ENCODE data around the gene FRMPD4. TPM values are rescaled to one million over a fixed set of nuclear protein-coding genes. Genes with fewer than 3 reads are reported as not detected.

The FRMPD4 gene
- total and polyA plus RNA-seq, 10 of the 15 experiments (the other 5 are each of a cell fraction or from before 2014, with no cell fraction given) = not detected

DNA sequence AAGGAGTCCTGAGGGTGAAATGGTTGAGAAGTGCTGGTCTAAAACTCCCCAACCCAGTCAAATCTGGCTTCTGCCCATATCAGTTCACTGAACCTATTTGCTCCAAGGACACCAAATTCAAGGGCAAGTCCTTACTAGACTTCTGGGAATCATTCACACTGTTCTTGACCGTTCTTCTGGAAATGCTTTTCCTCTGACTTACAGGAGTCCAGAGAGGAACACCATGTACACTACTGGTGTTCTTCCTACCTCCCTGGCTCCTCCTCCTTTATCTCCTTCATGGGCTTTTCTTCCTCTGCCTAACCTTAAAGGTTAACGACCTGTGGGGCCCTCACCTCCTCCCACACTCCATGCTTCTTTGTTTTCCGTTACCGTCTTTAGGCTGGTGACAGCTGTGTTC is 281.3 kb downstream of the FRMPD4 start:
- POLR2A ChIA-PET = no interaction called here
- ATAC-seq = no peak
- CTCF ChIA-PET = interaction anchor here (1.1 kb wide), 1 partner anchor 150 kb away, joined by 3 read pairs; no protein-coding TSS in a partner anchor
- RAD21 ChIA-PET (ENCODE audit: unreplicated experiment) = no interaction called here
- Histone ChIP-seq H3K27ac (ENCODE audit: control insufficient read depth, insufficient read depth) (no peak overlapping the region), H3K36me3 (ENCODE audit: control insufficient read depth in 2 of 2, insufficient read depth in 2 of 2, low read length in 1 of 2) (no peaks in the 10 kb centered on the region), H4K20me1 (ENCODE audit: control insufficient read depth, insufficient read depth) (no peaks in the 10 kb centered on the region), H3K4me3 (no peak overlapping the region), H3K4me2 (ENCODE audit: control insufficient read depth, insufficient read depth) (no peak overlapping the region), H2AFZ (ENCODE audit: control insufficient read depth, low read depth, low read length) (no peak overlapping the region), H3K4me1 (ENCODE audit: control insufficient read depth, insufficient read depth, low read length) (no peaks in the 10 kb centered on the region), H3K79me2 (ENCODE audit: control insufficient read depth, insufficient read depth, low read length) (no peaks in the 10 kb centered on the region), H3K9me3 (replicated peaks; ENCODE audit: control insufficient read depth, insufficient read depth, low read length) (no peaks in the 10 kb centered on the region), H3K9ac (ENCODE audit: control insufficient read depth, insufficient read depth, low read length) (no peak overlapping the region), H3K27me3 (replicated peaks in 1 of 2; ENCODE audit: control insufficient read depth in 2 of 2, insufficient read depth in 2 of 2, low read length in 1 of 2) (no peaks in the 10 kb centered on the region; a peak in 1 of 4 replicates)
- in situ Hi-C loops (cut with MboI) = no loop called here
- TF ChIP-seq NFYB (IDR thresholded peaks at IDR 0.05; ENCODE audit: insufficient read depth, low read depth, low read length) (no peak), DPF2 (IDR thresholded peaks at IDR 0.05) (no peak), CBX5 (IDR thresholded peaks at IDR 0.05; ENCODE audit: low read depth) (no peak), NR2C2 (IDR thresholded peaks at IDR 0.05; ENCODE audit: borderline replicate concordance, control insufficient read depth, insufficient read length, low read depth) (no peak), ZNF274 (IDR thresholded peaks at IDR 0.05; ENCODE audit: insufficient read depth, insufficient read length) (no peak)
- TF ChIP-seq, protein P1, sequence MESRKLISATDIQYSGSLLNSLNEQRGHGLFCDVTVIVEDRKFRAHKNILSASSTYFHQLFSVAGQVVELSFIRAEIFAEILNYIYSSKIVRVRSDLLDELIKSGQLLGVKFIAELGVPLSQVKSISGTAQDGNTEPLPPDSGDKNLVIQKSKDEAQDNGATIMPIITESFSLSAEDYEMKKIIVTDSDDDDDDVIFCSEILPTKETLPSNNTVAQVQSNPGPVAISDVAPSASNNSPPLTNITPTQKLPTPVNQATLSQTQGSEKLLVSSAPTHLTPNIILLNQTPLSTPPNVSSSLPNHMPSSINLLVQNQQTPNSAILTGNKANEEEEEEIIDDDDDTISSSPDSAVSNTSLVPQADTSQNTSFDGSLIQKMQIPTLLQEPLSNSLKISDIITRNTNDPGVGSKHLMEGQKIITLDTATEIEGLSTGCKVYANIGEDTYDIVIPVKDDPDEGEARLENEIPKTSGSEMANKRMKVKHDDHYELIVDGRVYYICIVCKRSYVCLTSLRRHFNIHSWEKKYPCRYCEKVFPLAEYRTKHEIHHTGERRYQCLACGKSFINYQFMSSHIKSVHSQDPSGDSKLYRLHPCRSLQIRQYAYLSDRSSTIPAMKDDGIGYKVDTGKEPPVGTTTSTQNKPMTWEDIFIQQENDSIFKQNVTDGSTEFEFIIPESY (IDR thresholded peaks at IDR 0.05) = no peak
- no peak for DNase-seq (ENCODE audit: low read depth, low spot score)
- SMC1A ChIA-PET (ENCODE audit: uncharacterized antibody, unreplicated experiment) = no interaction called here
- BruUV-seq (replicated peaks) = no TSS peak
- no peak for FAIRE-seq
- 68% methylated on average over 4 of the region's 4 CpGs for WGBS (ENCODE audit: insufficient coverage, insufficient replicate concordance, low lambda C conversion rate, missing lambda C conversion rate)
- intact Hi-C loops (cut with micrococcal nuclease; ENCODE audit: unreplicated experiment) = no loop called here

GRCh38 chrX:12421918-12422317 is 283.6 kb downstream of the FRMPD4 start:
- ATAC-seq = no peak
- ChIA-PET SMC1A (ENCODE audit: uncharacterized antibody, unreplicated experiment) (interaction anchor here (0.7 to 1.3 kb wide), 2 partner anchors 15 to 92 kb away, joined by 3 read pairs; no protein-coding TSS in a partner anchor), RAD21 (ENCODE audit: unreplicated experiment) (no interaction called here), POLR2A (interaction anchor here (0.6 kb wide), 1 partner anchor 285 kb away, joined by 3 read pairs; no protein-coding TSS in a partner anchor), CTCF (no interaction called here)
- in situ Hi-C loops (cut with MboI) = no loop called here
- 5% methylated on average over 5 of the region's 5 CpGs for WGBS (ENCODE audit: insufficient coverage, insufficient replicate concordance, low lambda C conversion rate, missing lambda C conversion rate)
- no peaks in the 10 kb centered on the region; a peak in 1 of 4 replicates for H3K27me3 ChIP-seq (replicated peaks in 1 of 2; ENCODE audit: control insufficient read depth in 2 of 2, insufficient read depth in 2 of 2, low read length in 1 of 2)
- H2AFZ ChIP-seq (ENCODE audit: control insufficient read depth, low read depth, low read length) = no peak overlapping the region
- BruUV-seq (replicated peaks) = no TSS peak
- no peaks in the 10 kb centered on the region for H3K9me3 ChIP-seq (replicated peaks; ENCODE audit: control insufficient read depth, insufficient read depth, low read length)
- intact Hi-C loops (cut with micrococcal nuclease; ENCODE audit: unreplicated experiment) = no loop called here
- H3K4me2 ChIP-seq (ENCODE audit: control insufficient read depth, insufficient read depth) = no peak overlapping the region
- H3K9ac ChIP-seq (ENCODE audit: control insufficient read depth, insufficient read depth, low read length) = no peak overlapping the region
- H3K4me3 ChIP-seq = no peak overlapping the region
- TF ChIP-seq EZH2 (IDR thresholded peaks at IDR 0.05; ENCODE audit: borderline replicate concordance, control insufficient read depth, low read depth, low read length) (no peak), SREBF1 (IDR thresholded peaks at IDR 0.05; ENCODE audit: low read length) (no peak), TCF12 (IDR thresholded peaks at IDR 0.05; ENCODE audit: low read depth, low read length) (no peak), STAT1 (conservative IDR thresholded peaks at IDR 0.05) (no peak), TBL1XR1 (IDR thresholded peaks at IDR 0.05; ENCODE audit: low read depth, low read length) (no peak), SREBF2 (IDR thresholded peaks at IDR 0.05; ENCODE audit: low read length) (no peak)
- FAIRE-seq = no peak
- H3K79me2 ChIP-seq (ENCODE audit: control insufficient read depth, insufficient read depth, low read length) = no peaks in the 10 kb centered on the region
- H3K27ac ChIP-seq (ENCODE audit: control insufficient read depth, insufficient read depth) = no peak overlapping the region
- no peaks in the 10 kb centered on the region for H4K20me1 ChIP-seq (ENCODE audit: control insufficient read depth, insufficient read depth)
- H3K4me1 ChIP-seq (ENCODE audit: control insufficient read depth, insufficient read depth, low read length) = no peaks in the 10 kb centered on the region
- H3K36me3 ChIP-seq (ENCODE audit: control insufficient read depth in 2 of 2, insufficient read depth in 2 of 2, low read length in 1 of 2) = no peaks in the 10 kb centered on the region
- no peak for DNase-seq (ENCODE audit: low read depth, low spot score)

Data from GM12878 (cell line).